ENCODE results near the gene RALGPS1.
A peak's percentile ranks its signal among the peaks of the same experiment; 100 is the strongest.

Gene RALGPS1

DNA sequence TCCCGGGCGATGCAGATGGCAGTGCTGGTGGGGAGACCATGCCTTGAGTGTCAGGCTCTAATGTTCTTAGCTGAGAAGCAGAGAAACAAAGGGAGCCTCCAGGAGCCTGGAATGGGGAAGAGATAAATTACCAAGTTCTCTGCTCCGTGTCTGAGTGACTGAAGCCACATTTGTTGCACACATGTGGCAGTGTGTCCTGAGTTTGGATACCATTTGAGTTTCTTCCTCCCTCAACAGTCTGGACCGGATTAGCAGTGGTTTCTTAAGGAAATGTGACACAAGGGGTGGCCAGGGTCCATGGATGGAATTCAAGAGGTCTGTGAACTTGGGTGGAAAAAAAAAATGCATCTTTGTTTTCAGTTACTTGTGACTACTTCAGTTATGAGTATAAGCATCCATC is 299.3 kb downstream of the RALGPS1 start:
- no peak for DNase-seq

DNA sequence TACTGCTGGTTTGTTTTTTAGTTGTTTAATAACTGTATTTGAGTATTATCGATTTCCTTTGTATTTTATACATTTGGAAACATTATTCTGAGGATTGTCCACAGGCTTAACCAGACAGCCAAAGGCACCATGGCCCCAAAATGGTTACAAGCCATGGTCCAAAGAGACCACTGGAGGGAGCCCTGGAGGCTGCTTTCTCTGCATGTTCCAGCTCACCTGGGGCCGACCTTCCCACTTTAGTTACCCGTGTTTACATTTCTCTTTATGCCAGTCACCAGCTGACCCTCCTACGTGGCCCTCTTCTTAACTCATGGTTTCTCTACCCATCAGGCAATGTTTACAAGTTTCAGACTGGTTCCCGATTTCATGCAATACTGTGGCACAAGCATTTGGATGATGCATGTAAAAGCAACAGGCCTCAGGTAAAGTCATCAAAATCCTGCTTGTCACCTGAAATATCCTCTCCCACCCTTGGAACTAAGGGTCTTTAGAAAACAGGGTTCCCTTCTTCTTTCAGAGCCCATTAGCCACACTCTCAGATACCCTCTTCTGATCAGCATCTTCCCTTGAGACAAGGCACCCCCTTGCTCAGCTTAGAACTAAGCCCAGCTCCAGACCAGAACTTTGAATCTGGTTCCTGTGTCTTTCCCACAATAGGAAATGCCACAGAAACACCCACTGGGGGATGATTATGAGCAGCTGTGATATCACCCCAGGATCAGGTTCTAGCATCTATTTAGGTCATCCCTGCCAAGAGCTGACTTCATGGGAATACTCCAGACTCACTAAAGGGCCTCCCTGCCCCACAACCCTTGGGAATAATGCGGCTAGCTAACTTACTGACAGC is 300.1 kb downstream of the RALGPS1 start:
- peak; percentile 64 for DNase-seq

DNA sequence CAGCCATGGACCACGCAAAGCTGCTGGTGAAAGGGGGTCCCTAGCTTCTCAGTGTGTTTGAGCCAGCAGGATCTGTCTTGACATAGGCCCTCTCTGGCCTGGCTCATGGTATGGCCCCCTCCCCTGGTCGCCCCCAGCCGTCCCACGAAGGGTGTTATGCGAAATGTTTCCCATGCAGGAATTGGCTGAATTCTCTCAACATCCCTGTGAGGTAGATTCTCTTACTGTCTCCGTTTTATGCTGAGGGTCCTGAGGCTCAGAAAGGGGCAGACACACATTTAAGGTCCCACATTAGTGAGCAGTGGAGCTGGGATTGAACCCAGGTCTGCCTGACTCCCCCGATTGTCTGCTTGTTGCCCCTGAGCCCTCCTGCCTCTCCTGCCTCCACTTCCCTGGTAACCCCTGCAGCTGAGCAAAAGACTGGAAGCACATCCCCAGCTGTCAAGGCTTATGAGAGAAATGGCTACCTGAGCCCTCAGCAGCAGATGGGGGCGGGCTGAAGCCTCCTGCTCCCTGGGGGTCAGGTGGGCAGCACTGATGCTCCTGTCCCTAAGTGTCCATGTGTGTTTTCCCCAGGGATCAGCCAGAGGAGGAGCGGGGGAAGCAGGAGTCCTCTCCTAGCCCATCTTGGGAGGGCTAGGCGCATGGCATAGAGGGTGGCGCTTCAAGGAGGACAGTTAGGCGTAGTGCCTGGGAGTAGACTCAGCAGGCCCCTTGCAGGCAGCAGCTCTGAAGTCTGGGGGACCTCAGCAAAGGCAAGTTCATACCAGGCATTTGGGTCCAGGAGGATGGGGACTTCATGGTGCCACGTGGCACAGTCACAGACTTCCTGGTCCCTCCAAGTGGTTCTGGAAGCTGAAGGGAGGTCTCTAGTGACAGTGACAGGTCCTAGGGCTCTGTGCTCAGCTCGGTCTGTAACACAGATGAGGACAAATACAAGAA is 301.0 kb downstream of the RALGPS1 start:
- DNase-seq = no peak

DNA sequence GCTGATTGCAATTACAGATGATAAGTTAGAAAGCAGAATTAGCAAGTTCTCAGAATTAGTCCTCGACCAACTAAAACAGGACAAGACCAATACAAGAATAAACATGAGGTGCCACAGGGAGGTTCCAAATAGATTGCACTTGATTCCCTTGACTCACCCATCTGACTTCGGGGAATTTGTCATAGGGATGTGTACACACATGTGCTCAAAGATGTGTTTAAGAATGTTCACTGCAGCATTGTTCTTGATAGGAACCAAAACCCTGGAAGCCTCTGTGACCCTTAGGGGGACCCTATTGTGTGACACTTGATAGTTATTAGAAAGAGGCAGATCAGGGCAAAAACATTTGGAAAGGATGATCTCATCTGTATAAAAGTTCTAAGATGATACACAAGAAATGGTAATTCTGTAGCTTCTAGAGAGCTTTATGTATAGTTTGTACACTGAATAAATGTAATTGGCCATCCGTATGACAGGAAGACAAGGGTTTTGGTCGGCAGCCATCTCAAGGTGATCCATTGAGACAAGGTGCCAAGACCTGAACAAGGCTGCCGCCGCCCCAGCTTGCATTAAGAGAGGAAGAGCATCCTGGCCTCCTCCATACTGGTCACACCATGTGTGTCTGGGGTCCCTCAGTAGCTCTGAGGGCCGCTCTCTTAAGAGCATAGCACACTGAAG is 301.8 kb downstream of the RALGPS1 start:
- no peak for DNase-seq

DNA sequence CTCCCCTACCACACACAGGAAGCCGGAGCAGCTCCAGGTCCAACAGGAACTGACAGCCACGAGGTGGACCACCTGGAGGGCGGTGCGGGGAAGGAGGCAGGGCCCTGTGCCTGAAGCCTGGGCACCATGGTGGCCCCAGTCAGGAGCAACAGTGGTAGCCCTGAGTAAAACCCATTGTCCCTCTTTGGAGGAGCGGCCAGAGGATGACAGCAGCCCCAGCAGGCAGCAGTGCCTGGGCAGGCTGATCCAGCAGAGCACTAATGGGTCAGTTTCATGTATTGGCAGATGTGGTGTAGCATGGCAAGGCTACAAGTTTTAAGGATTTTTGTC is 302.3 kb downstream of the RALGPS1 start:
- DNase-seq = no peak

DNA sequence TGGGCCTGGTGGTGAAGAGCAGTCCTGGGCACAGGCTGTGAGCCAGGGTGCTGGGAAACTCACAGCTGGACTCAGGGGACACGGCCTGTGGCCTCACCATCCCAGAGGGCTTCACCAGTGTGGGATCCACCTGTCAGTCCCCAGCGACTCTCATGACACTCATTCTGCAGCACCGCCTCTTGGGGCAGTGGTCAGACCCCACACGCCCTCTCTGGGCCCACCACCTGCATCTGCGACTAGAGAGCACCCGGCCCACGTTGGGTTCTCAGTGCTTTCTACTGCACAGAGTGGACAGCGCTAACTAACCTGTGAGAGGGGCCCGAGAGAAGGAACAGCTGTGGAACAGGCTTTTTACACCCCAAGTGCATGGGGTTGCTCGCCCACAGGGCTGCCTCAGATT is 304.2 kb downstream of the RALGPS1 start:
- no peak for DNase-seq

DNA sequence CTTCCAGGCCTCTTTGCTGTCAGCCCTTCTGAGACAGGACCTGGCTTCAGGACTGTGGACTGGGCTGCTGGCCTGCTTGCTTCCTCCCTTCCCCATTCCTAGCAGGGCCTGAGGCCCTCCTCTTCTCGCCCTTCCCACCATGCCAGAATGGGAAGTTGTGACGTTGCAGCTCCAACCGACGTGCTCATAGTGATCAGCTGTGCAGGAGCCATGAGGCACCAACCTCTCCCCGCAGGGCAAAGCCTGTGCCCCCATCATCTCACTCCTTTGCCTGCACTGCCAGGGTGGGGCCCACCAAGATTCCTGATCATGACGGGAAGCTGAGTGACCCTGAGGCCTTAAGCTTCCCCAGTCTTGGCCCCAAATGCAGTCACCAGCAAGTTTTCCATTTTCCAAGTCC is 304.9 kb downstream of the RALGPS1 start:
- DNase-seq = no peak

DNA sequence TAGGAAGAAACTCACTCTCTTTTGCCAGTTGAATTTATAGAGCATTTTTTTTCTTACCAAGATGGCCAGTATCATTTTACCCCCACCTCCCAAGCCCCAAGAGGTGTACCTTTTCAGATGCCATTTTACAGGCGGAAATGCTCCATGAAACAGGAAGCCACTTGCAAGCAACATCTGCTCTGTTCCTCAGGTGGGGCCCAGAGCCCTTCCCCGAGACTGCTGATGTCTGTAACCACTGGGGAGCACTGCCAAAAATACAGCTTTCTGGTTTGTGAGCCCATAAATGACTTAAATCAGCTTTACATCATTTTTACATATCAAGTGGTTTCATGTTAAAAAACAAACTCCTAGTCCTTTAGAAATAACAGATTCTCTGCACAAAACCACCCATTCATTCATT is 307.1 kb downstream of the RALGPS1 start:
- DNase-seq = no peak

DNA sequence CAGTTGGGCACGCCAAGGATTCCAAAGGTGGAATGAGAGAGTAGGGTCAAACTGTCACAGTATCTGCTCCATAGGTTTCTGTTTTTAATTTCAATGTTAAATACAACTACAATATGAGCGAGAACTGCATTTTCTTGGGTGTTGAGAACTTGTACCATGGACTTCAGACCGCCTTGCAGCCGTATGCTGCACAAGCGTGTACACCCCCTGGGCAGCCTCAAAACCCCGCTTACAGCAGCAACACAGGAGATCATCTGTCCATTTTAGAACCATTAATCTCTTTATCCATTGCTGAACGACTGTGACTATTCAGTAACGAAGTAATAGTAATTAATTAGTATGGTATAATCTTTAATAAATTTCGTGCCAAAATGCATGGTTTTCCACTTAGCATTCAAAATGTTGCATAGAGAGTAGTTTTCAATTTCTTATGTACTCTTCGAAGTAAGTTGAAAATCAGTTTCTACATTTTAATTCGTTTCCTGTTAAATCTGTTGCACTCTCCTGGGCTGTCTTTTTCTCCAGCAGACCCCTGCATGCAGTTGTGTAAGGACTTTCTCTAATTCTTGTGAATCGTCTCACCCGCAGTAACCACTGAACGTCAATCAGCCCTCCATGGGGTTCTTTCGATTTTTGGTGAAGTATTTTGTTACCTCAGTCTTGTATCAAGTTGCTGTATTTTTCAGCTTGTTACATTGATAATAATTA is 308.0 kb downstream of the RALGPS1 start:
- DNase-seq = no peak

DNA sequence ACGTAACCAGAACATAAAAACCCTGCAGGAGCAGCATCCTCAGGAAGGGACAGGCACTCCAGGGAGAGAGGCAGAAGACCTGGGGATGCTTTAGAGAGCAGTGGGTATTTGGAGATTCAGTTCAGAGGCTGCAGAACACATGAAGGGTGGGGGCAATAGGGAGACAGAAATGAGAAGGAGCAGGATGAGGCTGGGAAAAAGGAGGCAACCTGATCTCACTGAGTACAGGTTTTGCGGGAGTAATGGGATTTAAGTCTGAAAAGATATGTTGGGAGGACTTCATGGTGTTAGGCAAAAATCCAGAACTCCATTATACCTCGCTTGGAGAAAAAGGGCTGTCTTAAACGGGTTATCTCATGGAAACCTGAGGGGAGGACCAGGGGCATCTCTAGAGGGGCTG is 308.7 kb downstream of the RALGPS1 start:
- no peak for DNase-seq

DNA sequence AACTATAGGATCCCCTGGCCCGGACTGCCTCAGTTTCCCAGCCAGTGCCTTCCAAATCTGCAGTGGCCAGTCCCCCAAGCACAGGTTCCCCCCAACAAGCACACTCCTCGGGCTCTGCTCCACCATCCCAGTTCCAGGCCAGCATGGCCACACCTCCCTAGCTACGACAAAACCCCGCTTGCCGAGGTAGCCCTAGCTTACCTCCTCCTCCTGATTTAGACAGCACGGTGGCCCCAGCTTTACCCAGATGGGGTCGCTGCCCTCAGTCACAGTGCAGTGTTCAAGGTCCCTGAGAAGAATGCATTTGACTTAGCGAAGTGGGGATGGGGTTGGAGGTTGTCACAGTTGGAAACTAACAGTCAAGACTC is 309.2 kb downstream of the RALGPS1 start:
- no peak for DNase-seq

DNA sequence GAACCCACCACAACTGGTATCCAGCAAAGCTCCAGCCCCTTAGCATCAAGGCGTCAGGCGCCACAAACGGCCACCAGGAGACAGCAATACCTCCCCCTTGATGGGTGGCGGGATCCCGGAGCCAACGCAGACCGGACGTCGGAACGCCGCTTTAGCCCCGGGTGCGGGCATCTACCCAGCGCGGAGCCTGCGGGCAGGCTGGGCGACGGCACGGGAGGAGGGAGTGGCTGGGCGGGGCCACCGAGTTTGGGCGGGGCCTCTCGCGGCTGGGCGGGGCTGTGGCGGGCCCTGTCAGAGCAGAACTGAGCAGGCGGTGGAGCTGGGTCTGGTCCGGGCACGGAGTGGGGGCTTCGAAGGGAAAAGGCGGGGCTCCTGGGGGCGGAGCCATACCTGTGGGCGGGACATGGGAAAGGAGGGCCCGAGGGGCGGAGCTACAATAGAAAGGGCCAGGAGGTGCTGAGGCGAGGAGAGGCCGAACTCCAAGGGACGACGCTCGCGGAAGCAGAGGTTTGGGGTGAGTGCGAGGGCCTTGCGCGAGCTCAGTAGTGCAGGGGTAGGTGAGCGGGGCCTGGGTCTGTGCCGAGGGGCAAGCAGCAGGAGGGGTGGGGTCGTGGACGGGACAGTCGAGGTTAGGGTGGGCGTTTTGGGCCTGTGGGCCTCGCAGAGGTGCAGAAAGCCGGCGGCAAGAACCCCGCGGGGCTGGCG is 309.7 kb downstream of the RALGPS1 start:
- DNase-seq = peak; percentile 92

DNA sequence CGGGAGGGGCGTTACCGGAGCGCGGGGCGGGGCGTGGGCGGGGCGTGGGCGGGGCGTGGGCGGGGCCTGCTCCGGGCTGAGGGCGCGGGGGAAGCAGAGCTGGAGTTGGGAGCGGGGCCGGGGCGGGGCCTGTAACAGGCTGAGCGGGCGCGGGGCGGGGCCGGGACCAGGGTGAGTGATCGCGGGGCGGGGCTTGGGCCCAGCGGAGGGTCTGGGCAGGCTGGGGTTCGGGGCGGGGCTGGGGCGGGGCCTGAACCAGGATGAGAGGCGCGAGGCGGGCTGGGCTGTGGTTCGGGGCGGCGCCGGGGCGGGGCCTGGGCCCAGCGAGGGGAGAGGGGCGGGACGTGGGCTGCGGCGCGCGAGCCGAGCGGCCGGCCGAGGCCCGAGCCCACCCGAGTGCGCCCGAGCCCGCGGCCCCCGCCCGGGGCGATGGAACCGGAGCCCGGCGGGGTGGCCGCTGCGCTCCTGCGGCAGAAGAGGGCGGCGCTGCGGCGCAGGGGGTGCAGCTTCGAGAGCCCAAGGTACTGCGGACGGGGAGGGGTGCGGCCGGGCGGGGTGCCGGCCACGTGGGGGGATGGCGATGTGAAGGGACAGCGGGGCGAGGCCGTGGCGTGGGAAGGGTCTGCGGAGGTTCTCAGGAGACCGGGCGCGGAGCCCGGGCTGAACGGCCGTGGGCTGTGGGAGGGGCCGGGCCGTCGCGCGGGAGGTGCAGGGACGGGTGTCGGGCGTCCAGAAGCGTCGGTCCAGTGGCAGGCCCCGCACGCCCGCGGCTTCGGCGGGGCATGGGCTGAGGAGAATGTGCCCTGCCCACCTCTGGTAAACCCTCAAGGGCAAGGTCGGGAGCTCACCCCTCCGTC is 310.5 kb downstream of the RALGPS1 start:
- peak; percentile 90 for DNase-seq

DNA sequence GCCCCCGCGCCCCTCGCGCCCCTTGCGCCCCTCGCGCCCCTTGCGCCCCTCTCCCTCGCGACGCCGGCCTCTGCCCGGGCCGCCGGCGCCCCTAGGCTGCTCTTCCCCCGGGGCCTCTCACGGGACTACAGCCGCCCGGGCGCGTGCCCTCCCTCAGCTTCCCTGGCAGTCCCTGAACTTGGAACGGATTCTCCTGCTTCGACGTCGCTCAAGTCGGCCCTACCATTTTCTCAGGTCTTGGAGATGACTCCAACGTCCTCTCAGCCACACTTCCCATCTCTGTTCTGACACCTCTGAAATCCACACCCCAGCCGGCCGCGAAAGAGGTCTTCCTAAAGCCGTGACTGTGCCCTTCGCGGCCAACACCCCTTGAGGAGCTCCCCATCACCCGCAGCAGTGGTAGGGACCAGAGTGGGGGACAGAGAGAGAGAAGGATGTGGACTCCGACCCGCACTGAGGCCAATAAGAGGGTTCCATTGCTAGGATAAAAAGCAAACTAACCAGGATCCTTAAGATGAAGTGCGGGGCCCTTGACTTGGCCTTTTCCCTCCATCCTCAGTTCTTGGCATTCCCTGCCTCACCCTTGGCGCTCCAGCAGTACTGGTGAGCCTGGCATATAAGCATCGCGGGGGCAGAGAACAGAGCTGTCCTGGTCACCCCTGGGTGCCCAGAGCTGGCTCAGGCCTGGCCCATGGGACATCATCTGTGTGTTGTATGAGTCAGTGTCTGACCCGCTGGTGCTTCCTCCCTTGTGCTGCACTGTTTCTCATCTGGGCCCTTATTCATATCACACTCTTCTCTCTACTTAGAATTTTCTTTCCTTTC is 311.4 kb downstream of the RALGPS1 start:
- no peak for DNase-seq

DNA sequence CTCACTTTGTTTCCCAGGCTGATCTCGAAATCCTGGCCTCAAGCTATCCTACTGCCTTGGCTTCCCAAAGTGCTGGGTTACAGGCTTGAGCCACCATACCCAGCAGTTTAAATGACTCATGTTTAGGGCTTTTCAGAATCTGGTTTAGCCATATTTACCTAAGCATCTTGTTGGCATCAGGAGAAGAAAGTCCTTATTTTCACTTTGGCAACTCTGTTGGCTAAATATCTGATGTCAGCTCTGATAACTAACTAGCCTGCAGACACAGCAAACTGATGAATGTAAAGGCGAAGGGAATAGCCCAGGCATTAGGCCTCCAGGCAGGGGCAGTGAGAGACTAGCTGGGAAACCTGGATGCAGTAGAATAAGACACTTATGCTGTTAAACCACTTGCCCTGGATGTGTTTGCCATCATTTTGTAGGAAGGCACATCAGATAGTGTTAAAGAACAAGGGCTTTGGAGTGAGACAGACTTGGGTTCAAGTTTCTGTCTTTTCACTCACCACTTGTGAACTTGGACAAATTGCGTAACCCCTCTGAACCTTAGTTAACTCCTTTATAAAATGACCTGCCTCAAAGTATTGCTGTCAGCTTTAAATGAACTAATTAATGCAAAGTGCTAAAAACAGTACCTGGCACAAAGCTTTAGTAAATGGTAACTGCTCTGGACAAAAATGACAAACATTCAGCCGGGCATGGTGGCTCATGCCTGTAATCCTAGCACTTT is 315.3 kb downstream of the RALGPS1 start:
- DNase-seq = no peak

DNA sequence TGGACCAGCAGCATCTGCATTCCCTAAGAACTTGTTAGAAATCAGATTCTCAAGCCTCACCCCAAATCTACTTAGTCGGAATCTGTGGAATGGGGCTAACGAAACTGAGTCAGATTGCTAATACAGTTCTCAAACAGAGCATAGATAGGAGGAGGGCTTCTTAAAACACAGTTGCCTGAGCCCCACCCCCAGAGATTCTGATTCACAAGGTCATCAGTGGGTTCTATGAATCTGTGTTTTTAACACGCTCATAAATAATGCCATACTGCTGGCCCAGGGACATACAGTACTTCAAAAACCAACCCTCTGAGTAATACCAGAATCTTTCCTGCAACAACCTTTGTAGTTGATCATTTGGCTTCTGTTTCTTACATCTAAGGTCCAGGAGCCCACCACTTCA is 317.1 kb downstream of the RALGPS1 start:
- DNase-seq = no peak

DNA sequence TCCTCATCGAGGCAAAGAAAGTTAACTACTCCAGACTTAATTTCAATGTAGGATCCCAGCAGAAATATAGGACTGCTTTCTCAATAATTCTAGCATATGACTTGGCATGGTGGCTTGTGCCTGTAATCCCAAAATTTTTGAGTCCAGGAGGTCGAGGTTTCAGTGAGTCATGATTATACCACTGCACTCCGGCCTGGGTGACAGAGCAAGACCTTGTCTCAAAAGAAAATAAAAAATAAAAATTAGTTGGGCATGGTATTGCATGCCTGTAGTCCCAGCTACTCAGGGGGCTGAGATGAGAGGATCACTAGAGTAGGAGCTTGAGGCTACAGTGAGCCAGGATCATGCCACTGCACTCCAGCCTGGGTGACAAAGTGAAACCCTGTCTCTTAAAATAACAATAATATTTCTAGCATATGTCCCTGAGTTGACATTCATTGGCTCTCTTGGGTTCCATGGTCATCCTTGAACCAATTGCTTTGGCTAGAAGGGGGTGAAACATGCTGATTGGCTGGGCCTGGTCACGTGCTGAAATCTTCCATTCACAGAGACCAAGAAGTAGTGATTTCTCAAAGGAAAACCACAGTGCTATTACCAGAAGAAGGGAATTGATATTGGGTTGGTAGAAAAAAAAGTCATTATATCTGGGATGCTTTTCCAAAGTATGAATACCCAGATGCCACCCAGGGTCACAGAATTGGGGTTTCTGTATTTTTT is 318.4 kb downstream of the RALGPS1 start:
- no peak for DNase-seq

DNA sequence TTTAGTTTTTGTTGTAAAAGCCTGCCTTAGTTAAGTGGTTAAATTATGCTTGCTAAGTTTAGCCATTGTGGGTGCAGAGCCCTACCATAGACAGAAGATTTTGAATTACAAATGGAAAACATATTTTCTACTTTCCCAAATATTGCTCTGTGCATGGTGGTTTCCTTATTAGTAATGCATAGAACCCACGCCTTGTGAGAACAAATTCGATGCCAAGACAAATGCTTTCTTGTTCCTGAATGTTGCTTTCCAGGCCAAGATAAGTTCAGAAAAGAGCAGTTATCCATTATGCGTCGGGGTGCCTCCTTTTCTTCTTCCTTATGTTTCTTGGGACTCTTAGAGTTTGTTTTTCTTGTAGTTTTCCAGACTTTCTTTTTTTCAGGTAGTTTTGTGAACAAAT is 319.0 kb downstream of the RALGPS1 start:
- no peak for DNase-seq

DNA sequence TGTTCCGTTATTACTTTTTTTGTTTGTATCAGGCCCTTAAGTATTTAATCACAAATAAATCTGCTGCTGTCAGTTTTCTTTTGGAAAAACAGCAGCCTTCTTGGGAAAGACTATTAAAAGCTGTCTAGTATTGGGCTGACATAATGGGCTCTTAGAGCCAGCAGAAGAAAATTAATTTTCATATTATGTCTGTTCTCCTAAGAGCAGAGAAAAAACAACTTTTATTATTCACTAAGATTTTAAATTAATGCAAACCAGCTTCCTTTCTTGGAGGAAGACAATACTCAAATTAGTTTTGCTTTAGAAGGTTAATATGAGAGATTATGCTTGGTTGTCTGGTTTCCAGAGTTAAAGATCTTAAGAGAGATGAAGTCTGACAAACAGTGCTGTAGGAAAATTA is 319.4 kb downstream of the RALGPS1 start:
- DNase-seq = no peak
